ENCODE data around the gene ATPAF1.
"Not testable (repeated sequence)": the region's sequence is repeated elsewhere in the genome, so short reads cannot be mapped to it uniquely, and the experiment has no call there.

ATPAF1 gene

DNA sequence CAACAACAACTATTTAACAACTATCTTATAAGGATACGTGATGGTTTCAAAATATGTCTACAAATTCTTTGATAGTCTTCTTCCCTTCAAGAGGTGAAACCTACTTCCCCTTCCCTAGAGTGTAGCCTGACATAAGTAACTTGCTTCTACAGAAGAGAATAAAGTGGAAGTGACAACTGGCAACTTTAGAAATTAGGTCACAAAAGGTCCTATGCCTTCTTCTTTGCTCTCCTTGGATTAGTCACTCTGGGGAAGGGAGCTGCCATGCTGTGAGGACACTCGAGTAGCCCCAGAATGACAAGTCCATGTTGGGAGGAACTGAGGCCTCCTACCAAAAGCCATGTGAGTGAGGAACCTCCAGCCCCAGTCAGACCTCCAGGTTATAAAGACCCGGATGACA, 31.5 kb upstream of the ATPAF1 start:
- TF ChIP-seq, protein P1, sequence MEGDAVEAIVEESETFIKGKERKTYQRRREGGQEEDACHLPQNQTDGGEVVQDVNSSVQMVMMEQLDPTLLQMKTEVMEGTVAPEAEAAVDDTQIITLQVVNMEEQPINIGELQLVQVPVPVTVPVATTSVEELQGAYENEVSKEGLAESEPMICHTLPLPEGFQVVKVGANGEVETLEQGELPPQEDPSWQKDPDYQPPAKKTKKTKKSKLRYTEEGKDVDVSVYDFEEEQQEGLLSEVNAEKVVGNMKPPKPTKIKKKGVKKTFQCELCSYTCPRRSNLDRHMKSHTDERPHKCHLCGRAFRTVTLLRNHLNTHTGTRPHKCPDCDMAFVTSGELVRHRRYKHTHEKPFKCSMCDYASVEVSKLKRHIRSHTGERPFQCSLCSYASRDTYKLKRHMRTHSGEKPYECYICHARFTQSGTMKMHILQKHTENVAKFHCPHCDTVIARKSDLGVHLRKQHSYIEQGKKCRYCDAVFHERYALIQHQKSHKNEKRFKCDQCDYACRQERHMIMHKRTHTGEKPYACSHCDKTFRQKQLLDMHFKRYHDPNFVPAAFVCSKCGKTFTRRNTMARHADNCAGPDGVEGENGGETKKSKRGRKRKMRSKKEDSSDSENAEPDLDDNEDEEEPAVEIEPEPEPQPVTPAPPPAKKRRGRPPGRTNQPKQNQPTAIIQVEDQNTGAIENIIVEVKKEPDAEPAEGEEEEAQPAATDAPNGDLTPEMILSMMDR (IDR thresholded peaks at IDR 0.05; ENCODE audit: low read length, missing control alignments), result no peak
- H3K4me3 ChIP-seq (replicated peaks; ENCODE audit: low read depth, low read length), result no peak overlapping the region
- no peak for DNase-seq (ENCODE audit: low read depth)

DNA sequence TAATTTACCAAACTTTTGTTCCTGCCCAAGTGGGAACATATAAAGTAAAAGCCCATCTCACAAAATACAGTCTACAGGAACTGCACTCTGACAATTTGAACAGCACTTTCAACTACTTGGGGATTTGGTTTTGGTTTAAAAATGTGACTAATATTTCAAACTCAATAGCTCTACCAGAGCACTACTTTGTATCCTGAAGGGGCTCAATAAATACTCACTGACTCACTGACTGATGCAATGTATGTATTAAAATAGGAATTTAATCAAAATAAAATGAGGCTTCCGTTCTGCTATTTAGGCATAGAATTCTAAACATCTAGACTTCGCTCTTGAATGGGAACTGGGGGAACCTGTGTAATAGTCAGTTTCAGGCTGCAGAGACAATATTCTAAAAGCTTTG, 28.9 kb upstream of the ATPAF1 start:
- DNase-seq (ENCODE audit: low read depth), result no peak
- TF ChIP-seq, protein P1 (IDR thresholded peaks at IDR 0.05; ENCODE audit: low read length, missing control alignments), result no peak
- H3K4me3 ChIP-seq (replicated peaks; ENCODE audit: low read depth, low read length), result no peak overlapping the region

DNA sequence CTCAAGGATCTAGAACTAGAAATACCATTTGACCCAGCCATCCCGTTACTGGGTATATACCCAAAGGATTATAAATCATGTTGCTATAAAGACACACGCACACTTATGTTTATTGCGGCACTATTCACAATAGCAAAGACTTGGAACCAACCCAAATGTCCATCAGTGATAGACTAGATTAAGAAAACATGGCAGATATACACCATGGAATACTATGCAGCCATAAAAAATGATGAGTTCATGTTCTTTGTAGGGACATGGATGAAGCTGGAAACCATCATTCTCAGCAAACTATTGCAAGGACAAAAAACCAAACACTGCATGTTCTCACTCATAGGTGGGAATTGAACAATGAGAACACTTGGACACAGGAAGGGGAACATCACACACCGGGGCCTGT, 26.5 kb upstream of the ATPAF1 start:
- DNase-seq (ENCODE audit: low read depth); H3K4me3 ChIP-seq (replicated peaks; ENCODE audit: low read depth, low read length): not testable (repeated sequence)

DNA sequence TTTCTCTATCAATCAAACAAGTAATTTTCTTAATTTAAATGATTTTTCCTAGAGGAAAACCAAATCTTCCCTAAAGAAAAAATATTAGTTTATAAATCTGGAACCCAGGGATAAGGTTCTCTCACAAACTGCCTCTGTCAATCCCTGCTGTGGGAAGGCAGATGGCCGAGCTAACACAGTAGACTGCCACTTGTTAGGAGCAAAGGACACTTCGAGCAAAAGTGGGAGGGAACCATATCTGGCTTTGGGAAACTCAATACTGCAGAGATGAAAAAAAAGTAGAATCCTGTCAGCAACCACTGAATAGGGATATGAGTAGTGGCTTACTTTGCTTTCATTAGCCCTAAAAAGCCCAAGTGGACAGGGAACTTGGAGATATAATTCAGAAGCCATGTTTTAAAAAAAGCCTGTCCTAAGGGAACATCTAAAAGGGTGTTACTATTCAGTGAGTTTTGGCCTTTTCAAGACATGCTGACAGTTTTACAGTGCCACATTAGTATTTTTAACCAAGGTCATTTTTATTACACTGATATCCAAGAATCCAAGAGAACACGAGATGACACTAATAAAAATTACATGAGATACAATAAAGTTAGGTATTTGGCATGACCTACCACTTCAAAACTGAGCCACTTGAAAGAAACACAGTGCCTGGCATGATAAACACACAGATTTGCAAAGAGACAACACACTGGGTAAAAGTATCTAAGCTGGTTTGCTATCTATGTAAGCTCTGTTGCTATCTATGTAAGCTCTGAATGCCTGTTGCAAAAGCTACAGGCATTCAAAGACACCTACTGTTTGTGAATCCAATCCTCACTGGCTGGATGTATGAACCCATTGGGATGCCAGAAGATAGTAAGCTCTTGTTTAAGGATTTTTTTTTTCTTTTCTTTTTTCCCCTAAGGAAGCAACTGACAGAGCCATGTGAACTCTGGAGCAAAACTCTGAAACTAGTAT, 24.9 kb upstream of the ATPAF1 start:
- TF ChIP-seq, protein P1 (IDR thresholded peaks at IDR 0.05; ENCODE audit: low read length, missing control alignments), result no peak
- no peak overlapping the region for H3K4me3 ChIP-seq (replicated peaks; ENCODE audit: low read depth, low read length)
- no peak for DNase-seq (ENCODE audit: low read depth)

DNA sequence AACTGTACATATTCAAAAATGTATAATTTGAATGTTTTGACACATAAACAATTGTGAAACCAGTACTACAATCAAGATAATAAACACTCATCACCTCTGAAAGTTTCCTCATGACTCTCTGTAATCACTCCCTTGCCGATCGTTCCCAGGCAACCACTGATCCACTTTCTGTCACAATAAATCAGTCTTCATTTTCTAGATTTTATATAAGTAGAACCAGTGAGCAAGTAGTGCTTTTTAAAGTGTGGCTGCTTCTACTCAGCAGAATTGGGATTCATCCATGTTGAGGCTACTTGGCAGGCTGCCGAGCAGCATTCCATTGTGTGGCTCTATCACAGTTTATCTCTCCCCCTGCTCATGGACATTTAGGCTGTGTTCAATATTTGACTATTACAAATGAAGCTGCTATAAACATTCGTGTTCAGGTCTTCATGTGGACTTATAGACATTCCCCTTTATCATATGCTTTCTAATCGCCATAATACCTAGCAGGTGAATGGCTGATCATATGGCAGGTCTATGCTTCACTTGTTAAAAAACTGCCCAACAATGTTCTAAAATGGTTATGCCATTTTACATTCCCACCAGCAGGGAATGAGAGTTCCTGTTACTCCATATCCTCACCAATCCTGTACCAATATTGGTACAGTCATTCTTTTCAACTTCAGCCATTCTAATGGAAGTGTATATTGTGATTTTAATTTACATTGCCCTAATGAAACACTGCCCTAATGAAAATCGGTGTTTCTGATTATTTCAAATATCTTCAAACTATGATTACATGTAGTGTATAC, 24.0 kb upstream of the ATPAF1 start:
- TF ChIP-seq, protein P1 (IDR thresholded peaks at IDR 0.05; ENCODE audit: low read length, missing control alignments), result peak; percentile 28
- DNase-seq (ENCODE audit: low read depth), result peak; percentile 46
- no peak overlapping the region for H3K4me3 ChIP-seq (replicated peaks; ENCODE audit: low read depth, low read length)

DNA sequence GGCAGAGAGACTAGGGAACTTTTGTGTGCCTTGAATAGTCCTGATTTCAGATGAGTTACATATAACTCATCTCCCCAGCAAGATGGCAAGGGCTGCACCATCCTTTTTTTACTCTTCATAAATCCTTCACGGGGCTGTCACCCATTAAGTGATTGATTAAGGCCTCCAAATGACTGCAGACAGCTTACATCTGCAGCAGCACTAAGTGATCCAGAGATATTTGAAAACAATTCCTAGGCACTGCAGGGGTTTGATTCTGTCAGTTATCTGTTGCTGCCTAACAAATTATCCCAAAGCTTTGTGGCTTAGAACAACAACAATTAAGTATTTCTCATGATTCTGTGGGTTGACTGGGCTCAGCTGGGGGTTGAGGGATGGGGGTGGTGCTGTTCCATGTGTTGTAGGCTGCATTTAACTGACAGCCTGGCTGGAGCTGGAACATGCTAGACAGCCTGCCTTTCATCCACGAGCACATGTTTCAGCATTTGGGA, 22.8 kb upstream of the ATPAF1 start:
- DNase-seq (ENCODE audit: low read depth), result no peak
- TF ChIP-seq, protein P1 (IDR thresholded peaks at IDR 0.05; ENCODE audit: low read length, missing control alignments), result no peak
- H3K4me3 ChIP-seq (replicated peaks; ENCODE audit: low read depth, low read length), result no peak overlapping the region

DNA sequence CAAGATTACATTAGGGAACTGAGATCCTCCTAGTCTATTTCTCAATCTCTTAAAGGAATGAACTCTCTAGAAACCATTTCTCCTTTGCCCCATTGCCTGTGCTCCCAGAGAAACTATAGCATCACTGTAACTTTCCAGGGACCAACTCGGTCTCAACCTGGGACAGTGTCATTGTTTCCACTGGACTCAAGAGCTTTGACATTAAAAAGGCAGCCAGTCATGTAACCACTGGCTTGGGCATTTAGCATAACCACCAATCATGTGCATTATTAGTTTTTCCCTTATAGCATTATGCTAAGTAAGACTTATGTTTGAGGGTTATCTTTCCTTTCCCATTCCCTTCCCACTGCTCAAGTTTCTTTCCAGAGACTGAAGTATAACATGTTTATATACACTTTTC, 21.7 kb upstream of the ATPAF1 start:
- H3K4me3 ChIP-seq (replicated peaks; ENCODE audit: low read depth, low read length), result no peak overlapping the region
- DNase-seq (ENCODE audit: low read depth), result no peak
- TF ChIP-seq, protein P1 (IDR thresholded peaks at IDR 0.05; ENCODE audit: low read length, missing control alignments), result no peak
